ENCODE results near the gene PPDPF.
"Not testable (repeated sequence)": the region's sequence is repeated elsewhere in the genome, so short reads cannot be mapped to it uniquely, and the experiment has no call there.

PPDPF gene, protein sequence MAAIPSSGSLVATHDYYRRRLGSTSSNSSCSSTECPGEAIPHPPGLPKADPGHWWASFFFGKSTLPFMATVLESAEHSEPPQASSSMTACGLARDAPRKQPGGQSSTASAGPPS

DNA sequence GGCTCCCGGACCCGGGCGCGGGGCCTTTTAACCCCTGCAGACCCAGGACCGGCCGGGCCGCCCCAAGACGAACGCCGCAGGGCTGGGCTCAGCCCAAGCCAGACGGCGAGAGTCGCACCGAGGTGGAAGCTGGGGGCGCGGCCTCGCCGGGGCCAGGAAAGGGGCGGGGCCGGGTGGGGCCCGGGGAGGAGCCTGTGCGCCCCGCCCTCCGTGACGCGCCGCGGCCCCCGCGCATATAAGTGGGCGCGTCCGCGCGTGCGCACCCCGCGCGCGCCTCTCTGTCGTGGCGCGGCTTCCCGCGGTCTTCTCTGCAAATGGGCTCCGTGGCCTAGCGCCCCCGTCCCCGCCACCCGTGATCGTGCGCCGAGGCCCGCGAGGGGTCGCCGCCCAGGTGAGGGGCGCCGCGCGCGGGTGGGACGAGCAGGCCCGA is at the start of gene PPDPF:
TSS of gene PPDPF (plus strand) at position 262 of the 430 bp plus-strand sequence. CDS start 544 bp downstream, outside the sequence.
- DNase-seq = peak; percentile 59 to 78

DNA sequence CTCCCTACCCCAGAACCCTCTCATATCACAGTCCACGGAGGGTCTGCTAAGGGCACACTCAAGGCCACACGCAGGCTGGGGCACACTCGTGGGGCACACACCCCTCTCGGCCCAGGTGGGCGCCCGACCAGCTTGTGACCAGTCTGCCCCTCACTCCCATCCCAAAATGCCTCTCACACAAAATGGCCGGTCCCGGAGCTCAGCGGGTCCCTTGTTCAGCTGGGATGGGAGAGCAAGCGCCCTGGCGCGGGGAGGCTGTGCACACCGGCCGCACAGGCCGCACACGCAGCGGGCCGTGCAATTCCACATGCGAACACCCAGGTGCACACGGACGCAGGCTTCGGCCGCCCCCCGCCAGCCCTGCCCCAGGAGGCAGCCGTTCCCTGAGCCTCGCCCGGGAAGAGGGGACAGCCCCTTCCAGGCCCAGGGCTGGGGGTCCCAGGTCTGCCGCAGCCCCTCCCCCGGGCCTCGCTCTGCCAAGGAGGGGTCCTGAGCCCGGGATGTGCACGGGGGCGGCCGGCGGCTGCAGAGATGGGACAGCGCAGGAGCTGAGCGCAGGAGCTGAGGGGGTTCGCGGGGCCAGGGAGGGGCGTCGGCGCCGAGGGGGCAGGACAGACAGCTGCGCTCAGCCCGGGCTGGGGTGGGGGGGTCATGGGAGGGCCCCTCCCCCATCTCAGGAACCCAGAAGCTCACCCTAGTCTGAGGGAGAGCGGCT is 49.4 kb upstream of the PPDPF start:
- DNase-seq = no peak

- no peak for DNase-seq
Observed at GRCh38 chr20:63471717-63471980, 48.9 kb upstream of the PPDPF start.

GRCh38 chr20:63471981-63472831 is 48.4 kb upstream of the PPDPF start, which contains the start of gene KCNQ2:
TSS of gene KCNQ2 (minus strand) at chr20:63472655. CDS start at chr20:63472463, 192 bp downstream.
- DNase-seq = no peak

DNA sequence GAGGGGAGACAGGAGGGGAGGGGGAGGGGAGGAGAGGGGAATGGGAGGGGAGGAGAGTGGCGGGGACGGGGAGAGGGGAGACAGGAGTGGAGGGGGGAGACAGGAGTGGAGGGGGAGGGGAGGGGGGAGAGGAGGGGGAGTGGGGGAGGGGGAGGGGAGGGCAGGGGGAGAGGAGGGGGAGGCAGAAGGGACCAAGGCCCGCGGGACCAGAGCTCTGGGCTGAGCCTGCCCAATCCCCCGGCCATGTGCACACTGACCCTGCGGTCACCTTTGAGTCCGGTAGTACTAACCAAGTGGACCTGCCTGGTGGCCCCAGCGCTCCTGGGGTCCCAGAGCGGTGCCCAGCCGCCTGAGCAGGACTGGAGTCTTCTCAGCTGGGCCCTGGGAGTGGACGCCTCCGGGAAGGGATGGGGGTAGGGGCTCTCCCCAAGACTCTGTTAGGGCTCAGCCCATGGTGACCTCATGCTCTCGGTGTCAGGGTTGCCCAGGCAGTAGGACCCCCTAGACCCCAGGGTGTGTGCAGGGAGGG is 47.6 kb upstream of the PPDPF start:
- DNase-seq = no peak

GRCh38 chr20:63473555-63474449 is 46.8 kb upstream of the PPDPF start:
- DNase-seq = no peak

DNA sequence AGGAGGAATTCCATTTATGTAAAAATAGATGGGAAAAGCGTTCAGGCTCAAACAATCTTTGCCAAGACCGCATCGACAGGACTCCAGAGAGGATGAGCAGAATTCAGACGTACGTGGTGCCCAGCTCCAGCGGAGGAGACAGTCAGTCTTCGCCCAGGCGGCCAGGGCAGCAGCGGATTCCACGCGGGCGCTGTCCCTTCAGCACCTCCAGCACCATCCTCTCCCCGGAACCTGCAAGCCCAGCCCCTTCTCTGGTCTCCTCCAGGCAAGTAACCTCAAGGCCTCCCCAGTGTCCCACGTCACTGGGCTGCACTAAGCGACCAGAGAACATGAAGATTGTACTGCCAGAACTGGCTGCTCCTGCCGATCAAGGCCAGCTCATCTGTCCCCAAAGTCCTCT is 45.4 kb upstream of the PPDPF start:
- no peak for DNase-seq

GRCh38 chr20:63477061-63477616 is 43.4 kb upstream of the PPDPF start:
- no peak for DNase-seq

GRCh38 chr20:63477944-63478343 is 42.6 kb upstream of the PPDPF start:
- no peak for DNase-seq

DNA sequence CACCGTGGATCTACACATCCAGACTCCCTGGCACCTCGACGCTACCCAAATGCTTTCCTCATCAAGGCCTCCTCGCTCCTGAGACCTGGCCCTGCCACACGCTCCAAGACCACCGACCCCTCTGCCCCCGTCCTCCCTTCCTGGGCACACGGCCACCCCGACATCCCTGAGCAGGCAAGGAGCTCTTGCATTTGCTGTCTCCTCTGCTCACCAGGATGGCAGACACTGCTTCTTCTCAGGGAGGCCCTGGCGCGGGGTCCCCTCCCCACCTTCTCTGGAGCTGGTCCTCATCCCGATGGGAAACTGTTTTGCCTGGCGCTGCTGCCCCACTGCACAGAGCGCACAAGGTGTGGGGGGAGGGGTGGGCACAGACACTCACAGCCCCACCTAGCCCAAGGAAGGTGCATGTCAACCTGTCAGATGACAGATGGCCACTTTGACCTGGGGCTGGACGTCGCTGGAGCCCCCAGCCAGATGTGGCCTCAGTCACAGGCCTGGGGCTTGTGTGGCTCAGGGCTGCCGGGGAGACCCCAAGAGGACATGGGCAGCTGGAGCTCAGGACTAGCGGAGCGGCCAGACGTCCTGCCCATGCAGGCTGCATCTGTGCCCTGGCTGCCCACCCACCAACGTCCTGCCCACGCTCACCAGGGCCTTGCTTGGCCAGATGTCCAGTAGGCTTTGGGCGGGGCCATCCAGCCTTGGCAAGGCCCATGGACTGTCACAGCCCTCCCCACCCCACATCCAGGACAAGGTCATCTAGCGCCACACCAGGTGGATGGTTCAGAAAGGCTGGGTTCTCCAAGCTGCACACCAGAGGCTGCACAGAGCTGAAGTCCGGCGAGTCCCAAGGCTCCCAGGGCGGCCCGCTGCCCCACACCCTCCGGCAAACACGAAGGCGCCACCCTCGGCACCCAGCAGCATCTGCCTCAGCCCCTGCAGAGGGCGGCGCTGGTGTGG is 41.9 kb upstream of the PPDPF start:
- DNase-seq = no peak

DNA sequence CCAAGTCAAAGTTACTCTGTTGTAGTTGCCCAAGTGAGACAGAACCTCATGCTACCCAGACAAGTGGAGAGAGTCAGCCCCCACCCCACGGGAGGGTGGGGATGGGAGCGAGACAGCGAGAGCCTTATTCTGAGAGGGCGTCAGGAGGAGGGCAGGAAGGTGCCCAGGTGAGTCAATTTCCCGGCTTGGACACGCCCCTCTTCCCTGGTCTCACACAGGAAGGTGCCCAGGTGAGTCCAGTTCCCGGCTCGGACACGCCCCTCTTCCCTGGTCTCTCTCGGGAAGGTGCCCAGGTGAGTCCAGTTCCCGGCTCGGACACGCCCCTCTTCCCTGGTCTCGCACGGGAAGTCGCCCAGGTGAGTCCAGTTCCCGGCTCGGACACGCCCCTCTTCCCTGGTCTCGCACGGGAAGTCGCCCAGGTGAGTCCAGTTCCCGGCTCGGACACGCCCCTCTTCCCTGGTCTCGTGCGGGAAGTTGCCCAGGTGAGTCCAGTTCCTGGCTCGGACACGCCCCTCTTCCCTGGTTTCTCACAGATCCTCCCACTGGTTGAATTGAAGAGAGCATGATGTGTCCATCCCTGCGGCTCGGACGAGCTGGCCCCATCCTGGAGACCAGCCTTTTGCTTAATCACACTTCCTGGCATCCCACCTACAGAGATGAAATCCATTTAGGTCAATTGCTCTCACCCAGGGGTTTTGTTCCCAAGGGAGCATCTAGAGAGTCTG is 40.7 kb upstream of the PPDPF start:
- DNase-seq = not testable (repeated sequence)

GRCh38 chr20:63481503-63481902 is 39.1 kb upstream of the PPDPF start:
- no peak for DNase-seq

GRCh38 chr20:63482021-63482587 is 38.5 kb upstream of the PPDPF start:
- DNase-seq = no peak

GRCh38 chr20:63483834-63484233 is 36.7 kb upstream of the PPDPF start:
- no peak for DNase-seq

GRCh38 chr20:63484236-63484635 is 36.3 kb upstream of the PPDPF start:
- DNase-seq = no peak

- no peak for DNase-seq
Observed at GRCh38 chr20:63484651-63485403, 35.7 kb upstream of the PPDPF start.

- DNase-seq = no peak
Observed at GRCh38 chr20:63486300-63486855, 34.2 kb upstream of the PPDPF start.

DNA sequence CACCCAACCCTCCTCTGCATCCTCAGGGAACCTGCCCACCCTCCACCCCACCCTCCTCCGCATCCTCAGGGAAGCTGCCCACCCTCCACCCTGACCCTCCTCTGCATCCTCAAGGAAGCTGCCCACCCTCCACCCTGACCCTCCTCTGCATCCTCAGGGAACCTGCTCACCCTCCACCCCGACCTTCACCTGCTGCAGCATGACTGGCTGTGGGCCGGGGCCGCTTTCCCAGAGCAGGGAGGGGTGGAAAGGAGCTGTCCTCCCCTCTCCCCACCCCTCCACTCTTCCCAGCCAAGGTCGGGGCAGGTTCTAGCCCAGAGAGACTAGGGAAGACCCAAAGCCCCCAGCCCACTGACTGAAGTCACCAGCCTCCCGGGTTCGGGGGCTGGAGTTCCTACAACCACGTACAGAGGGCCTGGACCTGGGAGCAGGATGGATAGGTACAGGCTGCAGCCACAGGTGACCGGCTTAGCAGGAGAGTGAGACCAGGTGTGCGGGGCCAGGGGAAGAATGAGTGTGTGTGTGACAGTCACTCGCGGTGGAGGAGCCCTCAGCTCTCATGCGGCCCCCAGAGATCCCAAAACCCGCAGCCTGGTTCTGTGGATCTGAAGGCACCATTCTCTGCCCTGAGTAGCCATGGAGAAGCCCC is 33.3 kb upstream of the PPDPF start:
- DNase-seq = no peak

All from hippocampal formation (tissue), 2 donors.